ENCODE measurements around the gene SPPL3. TPM values are rescaled to one million over a fixed set of nuclear protein-coding genes. Genes with fewer than 3 reads are reported as not detected.

The SPPL3 gene
- total RNA-seq, 4 donors from 2014 or later: 18.9 to 21.5 (median 20.5) TPM

GRCh38 chr12:120916561-120916960 is 12.4 kb upstream of the SPPL3 start:
- TF ChIP-seq CTCF (IDR thresholded peaks at IDR 0.05; ENCODE audit: low read depth): no peak

DNA sequence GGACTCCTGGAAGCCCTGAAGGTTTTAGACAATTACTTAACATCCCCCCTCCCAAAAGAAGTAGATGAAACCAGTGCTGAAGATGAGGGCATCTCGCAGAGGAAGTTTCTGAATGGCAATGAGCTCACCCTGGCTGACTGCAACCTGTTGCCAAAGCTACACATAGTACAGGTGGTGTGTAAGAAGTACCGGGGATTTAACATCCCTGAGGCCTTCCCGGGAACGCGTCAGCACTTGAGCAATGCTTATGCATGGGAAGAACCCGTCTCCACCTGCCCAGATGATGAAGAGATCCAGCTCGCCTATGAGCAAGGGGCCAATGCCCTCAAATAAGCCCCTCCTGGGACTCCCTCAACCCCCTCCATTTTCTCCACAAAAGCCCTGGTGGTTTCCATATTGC is 10.6 kb upstream of the SPPL3 start:
- TF ChIP-seq CTCF (IDR thresholded peaks at IDR 0.05; ENCODE audit: low read depth): no peak

- TF ChIP-seq CTCF (IDR thresholded peaks at IDR 0.05; ENCODE audit: low read depth): no peak
Observed at GRCh38 chr12:120909633-120910298, 5.6 kb upstream of the SPPL3 start.

DNA sequence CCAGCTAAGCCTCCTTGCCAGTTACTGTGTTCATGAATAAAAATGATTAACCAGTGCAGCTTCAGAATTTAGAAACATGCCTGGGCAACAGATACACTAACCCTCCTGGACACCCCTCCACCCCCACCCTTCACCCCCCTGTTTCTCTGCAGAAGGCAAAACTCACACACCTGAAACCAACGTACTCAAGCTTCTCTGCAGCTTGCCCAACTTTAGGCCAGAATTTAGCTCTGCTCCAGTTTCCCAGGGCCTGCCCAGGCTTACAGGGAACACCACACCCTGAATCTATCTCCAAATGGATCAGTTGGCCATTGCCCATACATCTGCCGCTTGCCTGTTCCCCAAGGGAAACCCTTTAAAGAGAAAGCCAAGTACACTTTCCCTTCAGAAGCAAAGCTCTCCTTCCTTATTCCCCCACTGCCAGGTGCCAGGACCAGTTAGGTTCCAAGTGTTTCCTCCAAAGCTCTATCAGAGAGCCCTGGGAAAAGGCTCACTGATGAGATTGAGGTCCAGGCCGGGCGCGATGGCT is 1.8 kb upstream of the SPPL3 start:
- no peak for TF ChIP-seq CTCF (IDR thresholded peaks at IDR 0.05; ENCODE audit: low read depth)

- TF ChIP-seq CTCF (IDR thresholded peaks at IDR 0.05; ENCODE audit: low read depth): no peak
Observed at GRCh38 chr12:120903412-120904196, 554 bp downstream of the SPPL3 start.

DNA sequence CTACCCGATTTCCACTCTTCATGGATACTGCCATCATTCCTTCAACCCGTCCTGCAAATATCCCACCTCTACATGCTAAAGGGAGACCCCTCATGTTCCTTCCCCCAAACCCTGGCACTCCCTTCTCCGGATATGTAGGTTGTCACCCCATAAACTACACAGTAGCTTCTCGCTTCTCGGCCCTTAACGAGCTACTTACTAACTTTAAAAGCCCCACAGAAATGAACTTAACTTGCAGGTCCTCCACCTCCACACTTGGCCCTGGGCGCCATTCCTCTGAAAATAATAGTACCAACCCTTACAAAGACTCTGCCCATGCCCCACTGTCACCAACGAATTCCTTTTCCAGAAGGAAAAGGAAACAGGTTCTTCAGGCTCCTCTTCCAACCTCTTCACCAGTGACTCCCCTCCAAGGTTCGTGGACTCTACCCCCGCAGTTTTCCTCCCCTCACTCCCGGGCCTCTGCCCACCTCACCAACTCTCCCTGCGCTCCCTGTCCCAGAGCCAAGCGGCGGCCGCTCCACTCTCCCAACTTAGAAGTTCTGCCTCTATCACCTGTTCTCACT is 1.2 kb downstream of the SPPL3 start:
- TF ChIP-seq CTCF (IDR thresholded peaks at IDR 0.05; ENCODE audit: low read depth): no peak

DNA sequence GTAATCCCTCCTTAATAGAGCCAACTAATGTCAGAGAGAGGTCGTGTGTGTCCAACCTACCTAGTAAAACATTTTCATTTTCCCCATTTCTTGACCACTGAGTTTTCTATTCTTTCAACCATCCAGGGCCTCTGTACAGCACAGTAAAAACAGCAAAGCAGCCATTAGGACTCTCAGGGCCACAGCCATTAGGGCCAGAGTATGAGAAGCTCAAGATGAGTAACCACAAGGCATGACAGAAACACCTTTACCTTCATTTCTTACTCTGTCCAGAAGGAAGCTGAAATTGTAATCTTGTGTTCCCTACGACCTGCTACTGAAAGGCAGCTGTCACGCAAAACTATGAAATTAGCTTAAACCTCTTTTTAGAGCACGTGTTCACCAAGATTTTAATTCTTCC is 2.3 kb downstream of the SPPL3 start:
- TF ChIP-seq CTCF (IDR thresholded peaks at IDR 0.05; ENCODE audit: low read depth): no peak
